Measurements from ENCODE around the gene GPR158.

DNA sequence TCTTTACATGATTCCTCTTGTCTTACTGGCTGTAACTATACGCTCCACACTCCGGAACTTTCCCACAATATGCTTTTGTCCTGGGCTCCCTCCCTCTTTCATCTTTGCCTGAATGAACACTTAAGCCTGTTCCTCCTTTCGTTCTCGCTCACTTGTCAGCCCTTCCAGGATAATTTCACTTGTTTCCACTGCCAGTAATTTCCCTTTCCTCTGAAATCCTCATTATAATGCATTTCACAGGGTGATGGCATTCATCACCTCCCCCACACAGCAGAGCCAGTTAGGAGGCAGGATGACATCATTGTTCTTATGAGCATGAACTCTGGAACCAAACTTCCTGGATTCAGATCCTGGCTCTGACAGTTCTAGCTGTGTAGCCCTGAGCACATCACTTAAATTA lies 372.6 kb downstream of the GPR158 start:
- TF ChIP-seq POLR2A (IDR thresholded peaks at IDR 0.05; ENCODE audit: low read depth, low read length) (no peak), POLR2AphosphoS5 (IDR thresholded peaks at IDR 0.05; ENCODE audit: low read depth, low read length) (no peak)

Data from GM12892 (cell line).